GM12878 (cell line): ENCODE measurements around the gene RAD51B. TPM values are rescaled to one million over a fixed set of nuclear protein-coding genes. Genes with fewer than 3 reads are reported as not detected.

Source experiments
- ATAC-seq: fragments of 200-7000 bp; cut with Tn5 transposase; 3 replicates; pipeline ENCODE4 v1.9.1; 2020; ENCODE audit warnings: mild to moderate bottlenecking, moderate library complexity
- BruUV-seq: library from RNA; stranded (reverse); fragments of 400-500 nt; replicated peaks from 2 replicates; lab custom pipeline; 2021; lab: Mats Ljungman, UMichigan
- CTCF ChIA-PET: fragments of 300-600 bp; sonication (Branson Sonifier 250); formaldehyde crosslinking; extraction: SDS; loops from one replicate; lab custom pipeline; 2021; ENCODE audit warnings: inconsistent platforms; lab: Yijun Ruan, JAX
- POLR2A ChIA-PET: fragments of 350-600 bp; formaldehyde crosslinking; extraction: SDS; loops from one replicate; lab custom pipeline; 2021; ENCODE audit warnings: inconsistent platforms; lab: Charles Lee
- RAD21 ChIA-PET: fragments of 300-600 bp; sonication (Branson Sonifier 250); formaldehyde crosslinking; loops from one replicate; lab custom pipeline; 2023; ENCODE audit warnings: antibody characterized with exemption; ENCODE audit not compliant: unreplicated experiment; lab: Charles Lee
- SMC1A ChIA-PET: fragments of 300-600 bp; sonication (Branson Sonifier 250); formaldehyde crosslinking; loops from one replicate; lab custom pipeline; 2023; ENCODE audit not compliant: unreplicated experiment, uncharacterized antibody; lab: Charles Lee
- DNase-seq: peaks from one replicate; pipeline ENCODE4 v3.0.0-alpha.2; 2011; ENCODE audit warnings: low read depth, low spot score
- FAIRE-seq: peaks from 3 replicates; lab custom pipeline; 2011; peaks lifted over from hg19 to GRCh38; lab: Jason Lieb, UNC
- H2AFZ ChIP-seq: 2 replicates; pipeline ENCODE4 v1.6.0; 2011; ENCODE audit warnings: low read depth, low read length, control low read depth; ENCODE audit not compliant: control insufficient read depth
- H3K27ac ChIP-seq: 2 replicates; pipeline ENCODE4 v1.5.1; 2011; ENCODE audit warnings: control low read depth; ENCODE audit not compliant: control insufficient read depth, insufficient read depth
- H3K27me3 ChIP-seq, 2 experiments: replicated peaks in 1 of 2; 2 replicates each; pipeline versions ENCODE4 v1.6.0 to v1.6.1; 2011; ENCODE audit warnings: low read length in 1 of 2; ENCODE audit not compliant: control insufficient read depth in 2 of 2, insufficient read depth in 2 of 2
- H3K36me3 ChIP-seq, 2 experiments: 2 replicates each; pipeline ENCODE4 v1.5.1; 2011; ENCODE audit warnings: low read length in 1 of 2; ENCODE audit not compliant: control insufficient read depth in 2 of 2, insufficient read depth in 2 of 2
- H3K4me1 ChIP-seq: 2 replicates; pipeline ENCODE4 v1.6.1; 2011; ENCODE audit warnings: mild to moderate bottlenecking, low read length, moderate library complexity, mixed read lengths; ENCODE audit not compliant: control insufficient read depth, insufficient read depth
- H3K4me2 ChIP-seq: 2 replicates; pipeline ENCODE4 v1.6.0; 2011; ENCODE audit warnings: control low read depth; ENCODE audit not compliant: control insufficient read depth, insufficient read depth
- H3K4me3 ChIP-seq: fragments of 200-600 bp; sonication (generic); 2 replicates; pipeline ENCODE4 v1.5.1; 2016
- H3K79me2 ChIP-seq: 2 replicates; pipeline ENCODE4 v1.6.0; 2011; ENCODE audit warnings: low read length; ENCODE audit not compliant: control insufficient read depth, insufficient read depth
- H3K9ac ChIP-seq: 2 replicates; pipeline ENCODE4 v1.8.0; 2011; ENCODE audit warnings: low read length, control low read depth, mixed read lengths; ENCODE audit not compliant: control insufficient read depth, insufficient read depth
- H3K9me3 ChIP-seq: replicated peaks from 3 replicates; pipeline ENCODE4 v1.5.1; 2011; ENCODE audit warnings: mild to moderate bottlenecking, low read length; ENCODE audit not compliant: control insufficient read depth, insufficient read depth
- H4K20me1 ChIP-seq: 2 replicates; pipeline ENCODE4 v1.6.0; 2011; ENCODE audit not compliant: control insufficient read depth, insufficient read depth
- BMI1 ChIP-seq: fragments of 450-650 bp; IDR thresholded peaks from 2 replicates; pipeline ENCODE4 v1.6.1; 2016; ENCODE audit warnings: mild to moderate bottlenecking, moderate library complexity, borderline replicate concordance
- RAD21 ChIP-seq: IDR thresholded peaks from 2 replicates; pipeline ENCODE4 v1.6.1; 2011; ENCODE audit warnings: mild to moderate bottlenecking, low read depth, low read length, moderate library complexity; ENCODE audit not compliant: insufficient read depth
- SREBF2 ChIP-seq: IDR thresholded peaks from 2 replicates; pipeline ENCODE4 v1.6.1; 2012; ENCODE audit warnings: mild to moderate bottlenecking, low read length
- TAF1 ChIP-seq: IDR thresholded peaks from 2 replicates; pipeline ENCODE4 v1.6.1; 2011; ENCODE audit warnings: mild to moderate bottlenecking, low read depth, low read length, borderline replicate concordance
- WGBS: methylation state at CpG from one replicate; pipeline ENCODE4 v1.1.6; 2016; ENCODE audit warnings: low lambda C conversion rate; ENCODE audit not compliant: insufficient replicate concordance, insufficient coverage; ENCODE audit errors: missing lambda C conversion rate; 5-methylcytosine and 5-hydroxymethylcytosine counted together
- in situ Hi-C: fragments of 300-500 bp; cut with MboI; formaldehyde crosslinking; loops from 9 replicates; pipeline ENCODE4 v1.14.3; 2018; ENCODE audit warnings: mixed read lengths
- intact Hi-C: fragments of 100-400 bp; cut with micrococcal nuclease; formaldehyde crosslinking; loops from one replicate; pipeline ENCODE4 v1.14.2; 2022; ENCODE audit not compliant: unreplicated experiment
- polyA plus RNA-seq, 11 experiments: library from polyadenylated mRNA; depleted of rRNA in 4 of 11; unstranded in 6 of 11; stranded (reverse) in 5 of 11; fragments of >200 nt; fragmentation: Nextera tagmentation in 4 of 11; fragmentation: Illumina TruSeq in 1 of 11; extraction: Ambion mirVana in 4 of 11; extraction: Trizol in 1 of 11; gene quantifications; 1 replicate in 1 of 11; 2 replicates in 10 of 11; pipeline versions ENCODE4 v1.2.1 to v1.2.3, GENCODE V29; 2011 to 2016; ENCODE audit warnings: inconsistent platforms in 2 of 11, missing spikeins in 2 of 11, low read depth in 1 of 11
- total RNA-seq, 4 experiments: library from RNA; depleted of rRNA in 3 of 4; stranded (reverse); fragments of >200 nt in 3 of 4; fragmentation: Illumina TruSeq in 1 of 4; extraction: Trizol in 1 of 4; gene quantifications; 2 replicates each; pipeline versions ENCODE4 v1.2.1 to v1.2.3, GENCODE V29; 2013 to 2021
- TF ChIP-seq, protein P1 (sequence below): fragments of 450-650 bp; IDR thresholded peaks from 2 replicates; pipeline ENCODE4 v1.6.1; 2018; ENCODE audit warnings: mild to moderate bottlenecking, low read depth, moderate library complexity; ENCODE audit not compliant: partially characterized antibody
- TF ChIP-seq, protein P2 (sequence below): fragments of 450-650 bp; conservative IDR thresholded peaks from 2 replicates; pipeline ENCODE4 v1.6.1; 2017; ENCODE audit warnings: mild to moderate bottlenecking, moderate library complexity
- TF ChIP-seq, protein P3 (sequence below): IDR thresholded peaks from 2 replicates; pipeline ENCODE4 v1.6.1; 2012; ENCODE audit warnings: low read depth, low read length, improper control_type of control experiment
- TF ChIP-seq, protein P4 (sequence below): fragments of 450-650 bp; formaldehyde crosslinking; IDR thresholded peaks from 2 replicates; pipeline ENCODE4 v1.5.0; 2022; ENCODE audit warnings: mild to moderate bottlenecking, missing genetic modification characterization
- TF ChIP-seq, protein P5 (sequence below): fragments of 150-350 bp; IDR thresholded peaks from 2 replicates; pipeline ENCODE4 v1.6.1; 2016; ENCODE audit warnings: low read depth, low read length

The RAD51B gene
- total and polyA plus RNA-seq, 10 of the 15 experiments (the other 5 are each of a cell fraction or from before 2014, with no cell fraction given) = 9.8 to 26.8 (median 21.3) TPM

DNA sequence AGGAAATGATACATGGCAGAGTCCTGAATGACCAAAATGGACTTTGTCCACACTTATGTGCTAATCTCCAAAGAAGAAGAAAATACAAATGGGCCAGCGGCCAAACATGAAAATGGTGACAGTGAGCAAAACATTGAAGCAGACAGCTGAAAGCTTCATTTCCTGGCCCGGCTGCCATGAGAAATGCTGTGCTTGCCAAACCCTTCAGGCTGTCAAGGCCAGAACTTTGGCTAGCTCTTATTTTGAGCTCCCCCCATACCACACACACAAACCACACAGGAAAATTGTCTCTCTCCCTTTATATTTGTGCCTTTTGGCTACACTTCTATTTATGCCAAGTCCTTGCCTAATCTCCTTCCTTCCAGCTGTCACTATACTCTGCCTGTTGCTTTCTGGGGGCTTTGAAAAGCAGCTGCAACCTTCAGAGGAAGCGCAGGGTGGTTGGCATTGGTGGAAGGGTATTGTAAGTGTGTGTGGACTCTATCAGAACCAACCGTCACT lies 323.8 kb downstream of the RAD51B start:
- Histone ChIP-seq H3K4me2 (no peak overlapping the region), H4K20me1 (no peaks in the 10 kb centered on the region), H3K9me3 (no peaks in the 10 kb centered on the region; the same call in 2 of the 3 replicates), H3K4me1 (no peaks in the 10 kb centered on the region), H3K79me2 (no peaks in the 10 kb centered on the region), H2AFZ (no peak overlapping the region), H3K36me3 (no peaks in the 10 kb centered on the region), H3K27me3 (no peaks in the 10 kb centered on the region), H3K4me3 (no peak overlapping the region), H3K27ac (no peak overlapping the region), H3K9ac (no peak overlapping the region)
- POLR2A ChIA-PET = no interaction called here
- CTCF ChIA-PET = interaction anchor here (0.6 to 1.5 kb wide), 3 partner anchors 12 to 672 kb away, joined by 3 read pairs; no protein-coding TSS in a partner anchor
- FAIRE-seq (no peak), ATAC-seq (no peak), DNase-seq (no peak)
- 83% methylated on average over 4 of the region's 4 CpGs for WGBS
- in situ Hi-C loops (no loop called here), intact Hi-C loops (no loop called here)
- BruUV-seq = no TSS peak
- RAD21 ChIA-PET = interaction anchor here (1.7 kb wide), 1 partner anchor 211 kb away, joined by 3 read pairs; no protein-coding TSS in a partner anchor
- SMC1A ChIA-PET = interaction anchor here (0.6 to 1.6 kb wide), 12 partner anchors 9 to 286 kb away, joined by 3 to 10 read pairs (median 3); no protein-coding TSS in a partner anchor
- TF ChIP-seq, protein P1, sequence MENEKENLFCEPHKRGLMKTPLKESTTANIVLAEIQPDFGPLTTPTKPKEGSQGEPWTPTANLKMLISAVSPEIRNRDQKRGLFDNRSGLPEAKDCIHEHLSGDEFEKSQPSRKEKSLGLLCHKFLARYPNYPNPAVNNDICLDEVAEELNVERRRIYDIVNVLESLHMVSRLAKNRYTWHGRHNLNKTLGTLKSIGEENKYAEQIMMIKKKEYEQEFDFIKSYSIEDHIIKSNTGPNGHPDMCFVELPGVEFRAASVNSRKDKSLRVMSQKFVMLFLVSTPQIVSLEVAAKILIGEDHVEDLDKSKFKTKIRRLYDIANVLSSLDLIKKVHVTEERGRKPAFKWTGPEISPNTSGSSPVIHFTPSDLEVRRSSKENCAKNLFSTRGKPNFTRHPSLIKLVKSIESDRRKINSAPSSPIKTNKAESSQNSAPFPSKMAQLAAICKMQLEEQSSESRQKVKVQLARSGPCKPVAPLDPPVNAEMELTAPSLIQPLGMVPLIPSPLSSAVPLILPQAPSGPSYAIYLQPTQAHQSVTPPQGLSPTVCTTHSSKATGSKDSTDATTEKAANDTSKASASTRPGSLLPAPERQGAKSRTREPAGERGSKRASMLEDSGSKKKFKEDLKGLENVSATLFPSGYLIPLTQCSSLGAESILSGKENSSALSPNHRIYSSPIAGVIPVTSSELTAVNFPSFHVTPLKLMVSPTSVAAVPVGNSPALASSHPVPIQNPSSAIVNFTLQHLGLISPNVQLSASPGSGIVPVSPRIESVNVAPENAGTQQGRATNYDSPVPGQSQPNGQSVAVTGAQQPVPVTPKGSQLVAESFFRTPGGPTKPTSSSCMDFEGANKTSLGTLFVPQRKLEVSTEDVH = no peak
- TF ChIP-seq SREBF2 (no peak), TAF1 (no peak), RAD21 (no peak), BMI1 (no peak)
- TF ChIP-seq, protein P2, sequence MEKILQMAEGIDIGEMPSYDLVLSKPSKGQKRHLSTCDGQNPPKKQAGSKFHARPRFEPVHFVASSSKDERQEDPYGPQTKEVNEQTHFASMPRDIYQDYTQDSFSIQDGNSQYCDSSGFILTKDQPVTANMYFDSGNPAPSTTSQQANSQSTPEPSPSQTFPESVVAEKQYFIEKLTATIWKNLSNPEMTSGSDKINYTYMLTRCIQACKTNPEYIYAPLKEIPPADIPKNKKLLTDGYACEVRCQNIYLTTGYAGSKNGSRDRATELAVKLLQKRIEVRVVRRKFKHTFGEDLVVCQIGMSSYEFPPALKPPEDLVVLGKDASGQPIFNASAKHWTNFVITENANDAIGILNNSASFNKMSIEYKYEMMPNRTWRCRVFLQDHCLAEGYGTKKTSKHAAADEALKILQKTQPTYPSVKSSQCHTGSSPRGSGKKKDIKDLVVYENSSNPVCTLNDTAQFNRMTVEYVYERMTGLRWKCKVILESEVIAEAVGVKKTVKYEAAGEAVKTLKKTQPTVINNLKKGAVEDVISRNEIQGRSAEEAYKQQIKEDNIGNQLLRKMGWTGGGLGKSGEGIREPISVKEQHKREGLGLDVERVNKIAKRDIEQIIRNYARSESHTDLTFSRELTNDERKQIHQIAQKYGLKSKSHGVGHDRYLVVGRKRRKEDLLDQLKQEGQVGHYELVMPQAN = no peak
- TF ChIP-seq, protein P3, sequence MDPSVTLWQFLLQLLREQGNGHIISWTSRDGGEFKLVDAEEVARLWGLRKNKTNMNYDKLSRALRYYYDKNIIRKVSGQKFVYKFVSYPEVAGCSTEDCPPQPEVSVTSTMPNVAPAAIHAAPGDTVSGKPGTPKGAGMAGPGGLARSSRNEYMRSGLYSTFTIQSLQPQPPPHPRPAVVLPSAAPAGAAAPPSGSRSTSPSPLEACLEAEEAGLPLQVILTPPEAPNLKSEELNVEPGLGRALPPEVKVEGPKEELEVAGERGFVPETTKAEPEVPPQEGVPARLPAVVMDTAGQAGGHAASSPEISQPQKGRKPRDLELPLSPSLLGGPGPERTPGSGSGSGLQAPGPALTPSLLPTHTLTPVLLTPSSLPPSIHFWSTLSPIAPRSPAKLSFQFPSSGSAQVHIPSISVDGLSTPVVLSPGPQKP = no peak
- TF ChIP-seq, protein P4, sequence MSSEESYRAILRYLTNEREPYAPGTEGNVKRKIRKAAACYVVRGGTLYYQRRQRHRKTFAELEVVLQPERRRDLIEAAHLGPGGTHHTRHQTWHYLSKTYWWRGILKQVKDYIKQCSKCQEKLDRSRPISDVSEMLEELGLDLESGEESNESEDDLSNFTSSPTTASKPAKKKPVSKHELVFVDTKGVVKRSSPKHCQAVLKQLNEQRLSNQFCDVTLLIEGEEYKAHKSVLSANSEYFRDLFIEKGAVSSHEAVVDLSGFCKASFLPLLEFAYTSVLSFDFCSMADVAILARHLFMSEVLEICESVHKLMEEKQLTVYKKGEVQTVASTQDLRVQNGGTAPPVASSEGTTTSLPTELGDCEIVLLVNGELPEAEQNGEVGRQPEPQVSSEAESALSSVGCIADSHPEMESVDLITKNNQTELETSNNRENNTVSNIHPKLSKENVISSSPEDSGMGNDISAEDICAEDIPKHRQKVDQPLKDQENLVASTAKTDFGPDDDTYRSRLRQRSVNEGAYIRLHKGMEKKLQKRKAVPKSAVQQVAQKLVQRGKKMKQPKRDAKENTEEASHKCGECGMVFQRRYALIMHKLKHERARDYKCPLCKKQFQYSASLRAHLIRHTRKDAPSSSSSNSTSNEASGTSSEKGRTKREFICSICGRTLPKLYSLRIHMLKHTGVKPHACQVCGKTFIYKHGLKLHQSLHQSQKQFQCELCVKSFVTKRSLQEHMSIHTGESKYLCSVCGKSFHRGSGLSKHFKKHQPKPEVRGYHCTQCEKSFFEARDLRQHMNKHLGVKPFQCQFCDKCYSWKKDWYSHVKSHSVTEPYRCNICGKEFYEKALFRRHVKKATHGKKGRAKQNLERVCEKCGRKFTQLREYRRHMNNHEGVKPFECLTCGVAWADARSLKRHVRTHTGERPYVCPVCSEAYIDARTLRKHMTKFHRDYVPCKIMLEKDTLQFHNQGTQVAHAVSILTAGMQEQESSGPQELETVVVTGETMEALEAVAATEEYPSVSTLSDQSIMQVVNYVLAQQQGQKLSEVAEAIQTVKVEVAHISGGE (CRISPR knock-in tag) = no peak
- TF ChIP-seq, protein P5, sequence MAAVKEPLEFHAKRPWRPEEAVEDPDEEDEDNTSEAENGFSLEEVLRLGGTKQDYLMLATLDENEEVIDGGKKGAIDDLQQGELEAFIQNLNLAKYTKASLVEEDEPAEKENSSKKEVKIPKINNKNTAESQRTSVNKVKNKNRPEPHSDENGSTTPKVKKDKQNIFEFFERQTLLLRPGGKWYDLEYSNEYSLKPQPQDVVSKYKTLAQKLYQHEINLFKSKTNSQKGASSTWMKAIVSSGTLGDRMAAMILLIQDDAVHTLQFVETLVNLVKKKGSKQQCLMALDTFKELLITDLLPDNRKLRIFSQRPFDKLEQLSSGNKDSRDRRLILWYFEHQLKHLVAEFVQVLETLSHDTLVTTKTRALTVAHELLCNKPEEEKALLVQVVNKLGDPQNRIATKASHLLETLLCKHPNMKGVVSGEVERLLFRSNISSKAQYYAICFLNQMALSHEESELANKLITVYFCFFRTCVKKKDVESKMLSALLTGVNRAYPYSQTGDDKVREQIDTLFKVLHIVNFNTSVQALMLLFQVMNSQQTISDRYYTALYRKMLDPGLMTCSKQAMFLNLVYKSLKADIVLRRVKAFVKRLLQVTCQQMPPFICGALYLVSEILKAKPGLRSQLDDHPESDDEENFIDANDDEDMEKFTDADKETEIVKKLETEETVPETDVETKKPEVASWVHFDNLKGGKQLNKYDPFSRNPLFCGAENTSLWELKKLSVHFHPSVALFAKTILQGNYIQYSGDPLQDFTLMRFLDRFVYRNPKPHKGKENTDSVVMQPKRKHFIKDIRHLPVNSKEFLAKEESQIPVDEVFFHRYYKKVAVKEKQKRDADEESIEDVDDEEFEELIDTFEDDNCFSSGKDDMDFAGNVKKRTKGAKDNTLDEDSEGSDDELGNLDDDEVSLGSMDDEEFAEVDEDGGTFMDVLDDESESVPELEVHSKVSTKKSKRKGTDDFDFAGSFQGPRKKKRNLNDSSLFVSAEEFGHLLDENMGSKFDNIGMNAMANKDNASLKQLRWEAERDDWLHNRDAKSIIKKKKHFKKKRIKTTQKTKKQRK = no peak
